ENCODE measurements around the gene GPRASP3. TPM values are rescaled to one million over a fixed set of nuclear protein-coding genes. Genes with fewer than 3 reads are reported as not detected.
"Not testable (repeated sequence)": the region's sequence is repeated elsewhere in the genome, so short reads cannot be mapped to it uniquely, and the experiment has no call there.

Gene GPRASP3
- total and polyA plus RNA-seq, 2 experiments from 2014 or later, result 1.5 to 2.7 TPM

- peak within 1 kb of the TSS; percentile 80 for H3K4me2 ChIP-seq (ENCODE audit: unreplicated experiment)
Observed at GRCh38 chrX:102712216-102712966, 8.2 kb upstream of the GPRASP3 start, which contains the start of gene GPRASP2. TSS of gene GPRASP2 (plus strand) at chrX:102712448. CDS start at chrX:102714870, 2,422 bp downstream.

GRCh38 chrX:102712981-102713625, 7.4 kb upstream of the GPRASP3 start:
- H3K4me2 ChIP-seq (ENCODE audit: unreplicated experiment), result peak overlapping the region; percentile 80
- in situ Hi-C loops (cut with MboI), result no loop called here
- H3K79me2 ChIP-seq (ENCODE audit: insufficient read depth), result no peaks in the 10 kb centered on the region
- H3K27ac ChIP-seq, result 0 out of 2 replicates have a peak overlapping the region, but pooled peaks have one; percentile 7
- no peaks in the 10 kb centered on the region for H4K20me1 ChIP-seq (ENCODE audit: insufficient read depth)
- peak overlapping the region; percentile 85 for H3K9ac ChIP-seq
- no peaks in the 10 kb centered on the region for H3F3A ChIP-seq (ENCODE audit: insufficient read depth)
- no peaks in the 10 kb centered on the region for H3K27me3 ChIP-seq (replicated peaks; ENCODE audit: insufficient read depth)
- H2AFZ ChIP-seq, result peak overlapping the region; percentile 91
- no peaks in the 10 kb centered on the region for H3K9me3 ChIP-seq (ENCODE audit: low read depth)
- TF ChIP-seq EZH2phosphoT487 (IDR thresholded peaks at IDR 0.05; ENCODE audit: insufficient read depth, low read depth), result no peak
- TF ChIP-seq EZH2 (IDR thresholded peaks at IDR 0.05; ENCODE audit: insufficient read depth, poor library complexity, severe bottlenecking), result no peak
- no peaks in the 10 kb centered on the region for H3K9me2 ChIP-seq (ENCODE audit: insufficient read depth)
- DNase-seq, result peak; percentile 71
- H3K36me3 ChIP-seq (ENCODE audit: low read depth), result no peaks in the 10 kb centered on the region
- no peaks in the 10 kb centered on the region; the same call in 1 of the 2 replicates for H3K4me1 ChIP-seq (ENCODE audit: insufficient read depth)
- 1 to 4% methylated on average over 5 to 23 of the region's 23 CpGs for WGBS, 2 experiments (ENCODE audit: low coverage in 1 of 2, low lambda C conversion rate in 2 of 2, missing lambda C conversion rate in 2 of 2)
- peak overlapping the region; percentile 78 for H3K4me3 ChIP-seq

More at GRCh38 chrX:102712216-102712966, 8.2 kb upstream of the GPRASP3 start, which contains the start of gene GPRASP2:
- Histone ChIP-seq H3K27ac (0 out of 2 replicates have a peak within 1 kb of the TSS, but pooled peaks have one; percentile 7), H3K9me2 (ENCODE audit: insufficient read depth) (no peaks in the 10 kb centered on the region), H3F3A (ENCODE audit: insufficient read depth) (no peaks in the 10 kb centered on the region), H4K20me1 (ENCODE audit: insufficient read depth) (no peaks in the 10 kb centered on the region), H2AFZ (peak within 1 kb of the TSS; percentile 91), H3K9ac (peak within 1 kb of the TSS; percentile 85), H3K4me3 (peak within 1 kb of the TSS; percentile 78), H3K27me3 (replicated peaks; ENCODE audit: insufficient read depth) (no peaks in the 10 kb centered on the region), H3K36me3 (ENCODE audit: low read depth) (no peaks in the 10 kb centered on the region), H3K79me2 (ENCODE audit: insufficient read depth) (no peaks in the 10 kb centered on the region), H3K4me1 (ENCODE audit: insufficient read depth) (no peaks in the 10 kb centered on the region; the same call in 1 of the 2 replicates), H3K9me3 (ENCODE audit: low read depth) (no peaks in the 10 kb centered on the region)
- no peak for TF ChIP-seq EZH2 (IDR thresholded peaks at IDR 0.05; ENCODE audit: insufficient read depth, poor library complexity, severe bottlenecking)
- TF ChIP-seq EZH2phosphoT487 (IDR thresholded peaks at IDR 0.05; ENCODE audit: insufficient read depth, low read depth), result no peak
- DNase-seq, result peak; percentile 69
- in situ Hi-C loops (cut with MboI), result no loop called here
- WGBS, 2 experiments (ENCODE audit: low coverage in 1 of 2, low lambda C conversion rate in 2 of 2, missing lambda C conversion rate in 2 of 2), result 0% methylated on average over 18 to 26 of the region's 68 CpGs

DNA sequence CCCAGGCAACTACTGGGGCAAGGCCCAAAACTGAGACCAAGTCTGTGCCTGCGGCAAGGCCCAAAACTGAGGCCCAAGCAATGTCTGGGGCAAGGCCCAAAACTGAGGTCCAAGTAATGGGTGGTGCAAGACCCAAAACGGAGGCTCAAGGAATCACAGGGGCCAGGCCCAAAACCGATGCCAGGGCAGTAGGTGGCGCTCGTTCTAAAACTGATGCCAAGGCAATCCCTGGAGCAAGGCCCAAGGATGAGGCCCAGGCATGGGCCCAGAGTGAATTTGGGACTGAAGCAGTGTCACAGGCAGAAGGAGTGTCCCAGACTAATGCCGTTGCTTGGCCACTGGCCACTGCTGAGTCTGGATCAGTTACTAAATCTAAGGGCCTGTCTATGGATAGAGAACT, 5.5 kb upstream of the GPRASP3 start:
- Histone ChIP-seq H3K9me2 (ENCODE audit: insufficient read depth) (no peaks in the 10 kb centered on the region), H3F3A (ENCODE audit: insufficient read depth) (no peaks in the 10 kb centered on the region), H3K27me3 (replicated peaks; ENCODE audit: insufficient read depth) (no peaks in the 10 kb centered on the region), H3K79me2 (ENCODE audit: insufficient read depth) (no peaks in the 10 kb centered on the region), H4K20me1 (ENCODE audit: insufficient read depth) (no peaks in the 10 kb centered on the region), H3K4me3 (no peak overlapping the region), H3K9me3 (ENCODE audit: low read depth) (no peaks in the 10 kb centered on the region), H2AFZ (no peak overlapping the region), H3K4me1 (ENCODE audit: insufficient read depth) (no peaks in the 10 kb centered on the region; the same call in 1 of the 2 replicates), H3K36me3 (ENCODE audit: low read depth) (no peaks in the 10 kb centered on the region), H3K9ac (no peak overlapping the region), H3K4me2 (ENCODE audit: unreplicated experiment) (no peak overlapping the region), H3K27ac (no peak overlapping the region)
- in situ Hi-C loops (cut with MboI), result no loop called here
- TF ChIP-seq EZH2 (IDR thresholded peaks at IDR 0.05; ENCODE audit: insufficient read depth, poor library complexity, severe bottlenecking), result no peak
- TF ChIP-seq EZH2phosphoT487 (IDR thresholded peaks at IDR 0.05; ENCODE audit: insufficient read depth, low read depth), result no peak
- no peak for DNase-seq
- 86 to 98% methylated on average over 5 to 6 of the region's 6 CpGs for WGBS, 2 experiments (ENCODE audit: low coverage in 1 of 2, low lambda C conversion rate in 2 of 2, missing lambda C conversion rate in 2 of 2)

DNA sequence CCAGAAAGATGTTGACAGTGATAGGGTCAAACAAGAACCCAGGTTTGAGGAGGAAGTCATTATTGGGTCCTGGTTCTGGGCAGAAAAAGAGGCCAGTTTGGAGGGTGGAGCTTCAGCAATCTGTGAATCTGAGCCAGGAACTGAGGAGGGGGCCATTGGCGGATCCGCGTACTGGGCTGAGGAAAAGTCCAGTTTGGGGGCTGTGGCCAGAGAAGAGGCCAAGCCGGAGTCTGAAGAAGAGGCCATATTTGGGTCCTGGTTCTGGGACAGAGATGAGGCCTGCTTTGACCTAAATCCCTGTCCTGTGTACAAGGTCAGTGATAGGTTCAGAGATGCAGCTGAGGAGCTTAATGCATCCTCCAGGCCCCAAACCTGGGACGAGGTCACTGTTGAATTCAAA, 4.6 kb upstream of the GPRASP3 start:
- Histone ChIP-seq H3K9ac (no peak overlapping the region), H3K9me3 (ENCODE audit: low read depth) (no peaks in the 10 kb centered on the region), H3K27me3 (replicated peaks; ENCODE audit: insufficient read depth) (no peaks in the 10 kb centered on the region), H3K4me3 (no peak overlapping the region), H3K27ac (no peak overlapping the region), H3F3A (ENCODE audit: insufficient read depth) (no peaks in the 10 kb centered on the region), H2AFZ (no peak overlapping the region), H3K4me2 (ENCODE audit: unreplicated experiment) (no peak overlapping the region), H3K36me3 (ENCODE audit: low read depth) (no peaks in the 10 kb centered on the region), H3K79me2 (ENCODE audit: insufficient read depth) (no peaks in the 10 kb centered on the region), H3K9me2 (ENCODE audit: insufficient read depth) (no peaks in the 10 kb centered on the region), H3K4me1 (ENCODE audit: insufficient read depth) (no peaks in the 10 kb centered on the region; the same call in 1 of the 2 replicates), H4K20me1 (ENCODE audit: insufficient read depth) (no peaks in the 10 kb centered on the region)
- WGBS, 2 experiments (ENCODE audit: low coverage in 1 of 2, low lambda C conversion rate in 2 of 2, missing lambda C conversion rate in 2 of 2), result 14 to 85% methylated on average over 1 to 5 of the region's 5 CpGs
- no peak for TF ChIP-seq EZH2 (IDR thresholded peaks at IDR 0.05; ENCODE audit: insufficient read depth, poor library complexity, severe bottlenecking)
- no peak for TF ChIP-seq EZH2phosphoT487 (IDR thresholded peaks at IDR 0.05; ENCODE audit: insufficient read depth, low read depth)
- no peak for DNase-seq
- in situ Hi-C loops (cut with MboI), result no loop called here

- H3K4me1 ChIP-seq (ENCODE audit: insufficient read depth); H3K9me3 ChIP-seq (ENCODE audit: low read depth); H3K79me2 ChIP-seq (ENCODE audit: insufficient read depth); H3K36me3 ChIP-seq (ENCODE audit: low read depth); in situ Hi-C loops (cut with MboI); DNase-seq; H4K20me1 ChIP-seq (ENCODE audit: insufficient read depth); H3K27me3 ChIP-seq (replicated peaks; ENCODE audit: insufficient read depth); H3F3A ChIP-seq (ENCODE audit: insufficient read depth); H3K9me2 ChIP-seq (ENCODE audit: insufficient read depth); H3K27ac ChIP-seq: not testable (repeated sequence)
- Histone ChIP-seq H3K4me2 (ENCODE audit: unreplicated experiment) (peak overlapping the region; percentile 82), H2AFZ (peak overlapping the region; percentile 90), H3K9ac (peak overlapping the region; percentile 88), H3K4me3 (peak overlapping the region; percentile 73)
- 22 to 34% methylated on average over 6 to 7 of the region's 7 CpGs for WGBS, 2 experiments (ENCODE audit: low coverage in 1 of 2, low lambda C conversion rate in 2 of 2, missing lambda C conversion rate in 2 of 2)
Observed at GRCh38 chrX:102721169-102721506, 595 bp downstream of the GPRASP3 start.

All from GM23248 (cell line).